Bronchial epithelial cell (primary cell): ENCODE results near the gene GP5. TPM values are rescaled to one million over a fixed set of nuclear protein-coding genes. Genes with fewer than 3 reads are reported as not detected.

Source experiments
- DNase-seq: peaks from one replicate; pipeline ENCODE4 v3.0.0-alpha.2; 2010; ENCODE audit warnings: low read depth
- FAIRE-seq: peaks from 2 replicates; lab custom pipeline; 2011; peaks lifted over from hg19 to GRCh38; lab: Jason Lieb, UNC
- H3K27me3 ChIP-seq: 2 replicates; pipeline ENCODE4 v1.5.1; 2011; ENCODE audit warnings: low read length; ENCODE audit not compliant: control insufficient read depth, insufficient read depth
- H3K36me3 ChIP-seq: 2 replicates; pipeline ENCODE4 v1.5.1; 2011; ENCODE audit warnings: low read length; ENCODE audit not compliant: control insufficient read depth, insufficient read depth
- H3K4me3 ChIP-seq: 2 replicates; pipeline ENCODE4 v1.5.1; 2011; ENCODE audit warnings: mild to moderate bottlenecking, low read depth, low read length, control low read depth
- total RNA-seq: library from RNA; depleted of rRNA; stranded (reverse); fragments of >200 nt; gene quantifications from 2 replicates; pipeline ENCODE4 v1.2.1, GENCODE V29; 2014
- TF ChIP-seq, protein P1 (sequence below): IDR thresholded peaks from 2 replicates; pipeline ENCODE4 v1.5.1; 2011; ENCODE audit warnings: mild to moderate bottlenecking, moderate library complexity, low read length, control low read depth, inconsistent platforms; ENCODE audit not compliant: insufficient read depth, severe bottlenecking

Gene GP5
- total RNA-seq, 1 donor from 2014 or later, result under 0.01 TPM

DNA sequence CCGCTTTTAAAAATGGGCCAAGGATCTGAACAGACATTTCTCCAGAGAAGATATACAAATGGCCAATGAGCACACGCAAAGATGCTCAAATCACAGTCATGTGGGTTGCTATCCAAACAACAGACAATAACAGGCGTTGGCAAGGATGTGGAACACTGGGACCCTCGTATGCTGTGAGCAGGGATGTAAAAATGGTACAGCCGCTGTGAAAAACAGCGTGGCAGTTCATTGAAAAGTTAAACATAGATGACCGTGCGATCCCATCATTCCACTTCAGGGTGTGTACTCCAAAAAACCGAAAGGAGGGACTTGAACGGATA is 22.9 kb downstream of the GP5 start:
- Histone ChIP-seq H3K4me3 (no peak overlapping the region), H3K36me3 (no peaks in the 10 kb centered on the region), H3K27me3 (peaks cover 3% of the 10 kb centered on the region)
- DNase-seq, result no peak
- FAIRE-seq, result no peak
- TF ChIP-seq, protein P1, sequence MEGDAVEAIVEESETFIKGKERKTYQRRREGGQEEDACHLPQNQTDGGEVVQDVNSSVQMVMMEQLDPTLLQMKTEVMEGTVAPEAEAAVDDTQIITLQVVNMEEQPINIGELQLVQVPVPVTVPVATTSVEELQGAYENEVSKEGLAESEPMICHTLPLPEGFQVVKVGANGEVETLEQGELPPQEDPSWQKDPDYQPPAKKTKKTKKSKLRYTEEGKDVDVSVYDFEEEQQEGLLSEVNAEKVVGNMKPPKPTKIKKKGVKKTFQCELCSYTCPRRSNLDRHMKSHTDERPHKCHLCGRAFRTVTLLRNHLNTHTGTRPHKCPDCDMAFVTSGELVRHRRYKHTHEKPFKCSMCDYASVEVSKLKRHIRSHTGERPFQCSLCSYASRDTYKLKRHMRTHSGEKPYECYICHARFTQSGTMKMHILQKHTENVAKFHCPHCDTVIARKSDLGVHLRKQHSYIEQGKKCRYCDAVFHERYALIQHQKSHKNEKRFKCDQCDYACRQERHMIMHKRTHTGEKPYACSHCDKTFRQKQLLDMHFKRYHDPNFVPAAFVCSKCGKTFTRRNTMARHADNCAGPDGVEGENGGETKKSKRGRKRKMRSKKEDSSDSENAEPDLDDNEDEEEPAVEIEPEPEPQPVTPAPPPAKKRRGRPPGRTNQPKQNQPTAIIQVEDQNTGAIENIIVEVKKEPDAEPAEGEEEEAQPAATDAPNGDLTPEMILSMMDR, result no peak

DNA sequence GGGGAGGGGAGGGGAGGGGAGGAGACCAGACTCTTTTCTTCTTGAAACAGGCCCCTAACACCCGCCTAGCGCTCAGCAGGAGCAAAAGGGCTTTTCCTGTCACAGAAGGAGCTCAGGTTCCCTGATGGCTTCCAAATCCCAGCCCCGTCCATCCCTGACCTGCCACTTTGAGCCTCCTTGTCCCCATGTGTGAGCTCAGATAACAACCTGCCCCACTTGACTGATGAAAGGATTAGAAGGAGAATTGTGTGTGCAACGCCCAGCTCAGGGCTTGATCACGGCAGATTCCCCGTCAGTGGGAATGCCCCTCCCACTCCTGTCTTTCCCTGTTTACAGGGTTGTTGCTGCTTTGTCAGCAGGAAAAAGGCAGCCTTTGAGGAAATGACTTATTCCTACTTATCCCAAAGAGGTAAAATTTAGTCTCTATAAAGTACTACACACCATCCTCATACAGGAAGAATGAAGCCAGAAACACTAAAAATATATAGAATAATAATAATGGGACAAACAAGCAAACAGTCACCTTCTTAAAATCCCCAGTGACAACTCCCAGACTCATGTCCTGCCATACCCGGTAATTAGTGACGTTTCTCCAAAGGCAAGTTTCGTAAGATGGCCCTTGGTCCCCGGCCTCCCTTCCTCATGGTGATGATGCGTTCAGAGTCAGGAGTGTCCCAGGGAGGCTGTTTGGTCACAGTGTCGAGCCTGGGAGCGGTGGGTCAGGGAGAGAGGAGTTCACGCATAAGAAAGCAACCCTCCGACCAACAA is 23.4 kb downstream of the GP5 start:
- H3K27me3 ChIP-seq, result peaks cover 3% of the 10 kb centered on the region
- no peak for FAIRE-seq

DNA sequence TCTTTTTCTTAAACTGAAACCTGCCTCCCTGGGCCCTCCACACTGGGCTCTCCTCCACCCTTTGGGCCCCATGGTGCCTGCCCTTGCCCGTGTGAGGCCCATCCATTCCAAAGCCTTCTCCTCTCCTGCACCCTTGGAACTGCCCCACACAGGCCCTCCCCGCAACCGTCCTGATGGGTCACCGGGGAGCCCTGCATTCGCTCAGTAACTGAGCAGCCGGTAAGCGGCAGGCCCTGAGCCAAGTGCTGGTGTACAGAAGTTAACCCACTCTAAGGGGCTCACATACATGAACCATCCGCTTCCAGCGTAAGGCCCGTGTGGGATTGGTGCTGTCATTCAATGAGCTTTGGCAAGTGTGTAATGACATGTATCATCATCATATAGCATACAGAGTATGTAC is 24.1 kb downstream of the GP5 start:
- peaks cover 3% of the 10 kb centered on the region for H3K27me3 ChIP-seq
- TF ChIP-seq, protein P1, result no peak
- no peak for FAIRE-seq

More for the DNA sequence above, 23.4 kb downstream of the GP5 start:
- no peak overlapping the region for H3K4me3 ChIP-seq
- peak; percentile 17 for DNase-seq
- no peaks in the 10 kb centered on the region for H3K36me3 ChIP-seq
- TF ChIP-seq, protein P1, result no peak

DNA sequence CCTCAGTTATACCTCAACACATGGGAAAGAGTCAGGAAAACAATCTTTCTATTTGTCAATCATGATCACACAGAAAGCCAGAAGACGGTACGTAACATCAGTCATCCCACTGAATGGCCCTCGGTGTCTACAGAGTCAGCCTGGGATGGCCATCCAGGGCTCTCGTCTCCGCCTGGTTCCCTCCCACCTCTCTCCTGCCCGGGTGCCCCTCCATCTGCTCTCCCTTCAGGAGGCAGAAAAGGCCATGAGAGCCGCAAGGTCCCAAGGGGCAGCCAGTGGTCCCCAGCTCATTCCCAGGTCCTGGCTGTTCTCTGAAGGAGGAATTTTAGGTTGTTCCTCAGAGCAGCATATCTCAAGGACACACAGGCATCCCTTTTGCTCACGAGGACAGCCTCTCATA is 25.2 kb downstream of the GP5 start:
- no peak for FAIRE-seq
- Histone ChIP-seq H3K36me3 (no peaks in the 10 kb centered on the region), H3K27me3 (peaks cover 11% of the 10 kb centered on the region), H3K4me3 (no peak overlapping the region)
- no peak for DNase-seq
- TF ChIP-seq, protein P1, result no peak

More for the DNA sequence above, 24.1 kb downstream of the GP5 start:
- Histone ChIP-seq H3K36me3 (no peaks in the 10 kb centered on the region), H3K4me3 (no peak overlapping the region)
- no peak for DNase-seq

DNA sequence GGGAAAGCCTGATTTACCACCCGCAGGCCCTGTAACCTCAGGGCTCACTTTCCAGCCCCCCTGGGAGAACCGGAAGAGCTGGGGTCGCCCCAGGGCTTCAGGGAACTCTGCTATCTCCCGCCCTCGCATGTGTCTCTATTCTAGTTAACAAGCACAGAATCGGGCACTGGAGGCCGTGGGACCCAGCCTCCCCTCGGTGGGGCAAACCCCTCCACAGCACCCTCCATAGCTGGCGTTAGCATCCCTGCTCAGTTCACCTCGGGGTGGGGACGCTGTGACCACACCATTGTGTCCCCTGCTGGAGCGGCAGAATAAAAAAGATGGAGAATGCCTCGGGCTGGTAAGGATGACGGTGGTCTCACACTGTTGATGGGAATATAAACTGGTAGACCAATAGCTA is 26.0 kb downstream of the GP5 start:
- Histone ChIP-seq H3K27me3 (peaks cover 12% of the 10 kb centered on the region), H3K36me3 (no peaks in the 10 kb centered on the region), H3K4me3 (no peak overlapping the region)
- DNase-seq (no peak), FAIRE-seq (no peak)
- TF ChIP-seq, protein P1, result no peak

DNA sequence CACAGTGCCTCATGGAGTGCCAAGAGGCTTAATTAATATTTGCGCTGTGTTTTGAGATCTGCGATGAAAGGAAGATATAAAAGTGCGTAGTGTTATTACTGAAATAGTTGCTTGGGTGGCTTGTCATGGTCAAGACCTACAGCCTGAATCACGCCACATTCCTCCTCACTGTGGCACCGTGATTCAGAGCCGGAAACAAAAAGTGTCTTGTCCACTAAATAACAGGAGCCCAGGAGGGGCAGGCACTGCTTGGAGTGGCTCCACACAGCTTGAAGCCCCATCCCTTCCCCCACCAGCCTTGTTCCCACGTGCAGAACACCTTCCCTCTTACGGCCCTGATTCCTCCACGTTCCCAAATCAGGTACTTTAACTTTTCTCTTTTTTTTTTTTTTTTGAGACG is 28.3 kb downstream of the GP5 start:
- peak; percentile 27 for DNase-seq
- FAIRE-seq, result no peak
- TF ChIP-seq, protein P1, result no peak
- Histone ChIP-seq H3K27me3 (peaks cover 14% of the 10 kb centered on the region), H3K4me3 (no peak overlapping the region), H3K36me3 (no peaks in the 10 kb centered on the region)
